ENCODE results near the gene OR4D10.
"Not testable (repeated sequence)": the region's sequence is repeated elsewhere in the genome, so short reads cannot be mapped to it uniquely, and the experiment has no call there.

GRCh38 chr11:59445624-59446023 lies 27.5 kb upstream of the OR4D10 start:
- not testable (repeated sequence) for TF ChIP-seq CHD1 (IDR thresholded peaks at IDR 0.05; ENCODE audit: low read depth, low read length); ZNF622 (IDR thresholded peaks at IDR 0.05)
